PC-3 (cell line): ENCODE results near the gene ELK3. TPM values are rescaled to one million over a fixed set of nuclear protein-coding genes. Genes with fewer than 3 reads are reported as not detected.

Experiments used
- ATAC-seq: fragments of 200-7000 bp; cut with Tn5 transposase; 2 replicates; pipeline ENCODE4 v1.9.1; 2020; ENCODE audit warnings: mild to moderate bottlenecking, moderate library complexity
- BruUV-seq: library from RNA; stranded (reverse); fragments of 400-500 nt; replicated peaks from 2 replicates; lab custom pipeline; 2021; lab: Mats Ljungman, UMichigan
- CTCF ChIA-PET: fragments of 300-600 bp; sonication (Branson Sonifier 250); formaldehyde crosslinking; loops from one replicate; lab custom pipeline; 2022; ENCODE audit warnings: antibody characterized with exemption; lab: Charles Lee
- POLR2A ChIA-PET: fragments of 300-600 bp; sonication (Branson Sonifier 250); formaldehyde crosslinking; loops from one replicate; lab custom pipeline; 2022; ENCODE audit warnings: antibody characterized with exemption; ENCODE audit not compliant: unreplicated experiment; lab: Charles Lee
- DNase-seq: peaks from one replicate; pipeline ENCODE4 v3.0.0-alpha.2; 2015
- H2AFZ ChIP-seq: fragments of 300-600 bp; sonication (generic); 2 replicates; pipeline ENCODE4 v1.6.0; 2016; ENCODE audit warnings: antibody characterized with exemption, low read length
- H3F3A ChIP-seq: fragments of 300-600 bp; sonication (generic); one replicate; pipeline ENCODE4 v1.6.0; 2017; ENCODE audit warnings: antibody characterized with exemption, low read length, control low read depth, mild to moderate bottlenecking; ENCODE audit not compliant: unreplicated experiment
- H3K27ac ChIP-seq: fragments of 300-600 bp; sonication (generic); 2 replicates; pipeline ENCODE4 v1.5.1; 2016; ENCODE audit warnings: mild to moderate bottlenecking, low read length
- H3K27me3 ChIP-seq: fragments of 300-600 bp; sonication (generic); 2 replicates; pipeline ENCODE4 v1.6.1; 2016; ENCODE audit warnings: low read length, mixed read lengths
- H3K36me3 ChIP-seq: fragments of 300-600 bp; sonication (generic); 2 replicates; pipeline ENCODE4 v1.6.1; 2016; ENCODE audit warnings: low read depth, mixed run types, low read length, mixed read lengths
- H3K4me1 ChIP-seq: fragments of 300-600 bp; sonication (generic); 2 replicates; pipeline ENCODE4 v1.5.1; 2016; ENCODE audit warnings: low read length; ENCODE audit not compliant: insufficient read depth
- H3K4me2 ChIP-seq: fragments of 300-600 bp; sonication (generic); 2 replicates; pipeline ENCODE4 v1.6.0; 2016; ENCODE audit warnings: low read length
- H3K4me3 ChIP-seq: fragments of 300-600 bp; sonication (generic); 2 replicates; pipeline ENCODE4 v1.5.1; 2016; ENCODE audit warnings: mild to moderate bottlenecking, low read length, mixed read lengths
- H3K79me2 ChIP-seq: fragments of 300-600 bp; sonication (generic); 2 replicates; pipeline ENCODE4 v1.6.1; 2017; ENCODE audit warnings: low read length, mixed read lengths
- H3K9ac ChIP-seq: fragments of 300-600 bp; sonication (generic); 2 replicates; pipeline ENCODE4 v1.6.0; 2016; ENCODE audit warnings: mild to moderate bottlenecking, low read length
- H3K9me2 ChIP-seq: fragments of 300-600 bp; sonication (generic); replicated peaks from 2 replicates; pipeline ENCODE4 v1.6.1; 2016; ENCODE audit warnings: mixed run types, low read length, mixed read lengths
- H3K9me3 ChIP-seq: fragments of 300-600 bp; sonication (generic); 2 replicates; pipeline ENCODE4 v1.6.1; 2016; ENCODE audit warnings: low read length, mixed read lengths
- H4K20me1 ChIP-seq: fragments of 300-600 bp; sonication (generic); 2 replicates; pipeline ENCODE4 v1.6.1; 2016; ENCODE audit warnings: low read length, mixed read lengths
- CTCF ChIP-seq: fragments of 300-600 bp; sonication (generic); conservative IDR thresholded peaks from 2 replicates; pipeline ENCODE4 v1.5.1; 2017; ENCODE audit warnings: antibody characterized with exemption, low read depth, mild to moderate bottlenecking, low read length
- EZH2 ChIP-seq: fragments of 300-600 bp; sonication (generic); IDR thresholded peaks from one replicate; pipeline ENCODE4 v1.6.1; 2017; ENCODE audit warnings: antibody characterized with exemption, mild to moderate bottlenecking, low read length; ENCODE audit not compliant: unreplicated experiment
- EZH2phosphoT487 ChIP-seq: fragments of 300-600 bp; sonication (generic); IDR thresholded peaks from 2 replicates; pipeline ENCODE4 v1.6.1; 2018; ENCODE audit warnings: mild to moderate bottlenecking, antibody characterized with exemption, low read length, borderline replicate concordance
- intact Hi-C: fragments of 100-400 bp; cut with micrococcal nuclease; formaldehyde crosslinking; loops from 2 replicates; pipeline ENCODE4 v1.9.0; 2023
- total RNA-seq: library from RNA; depleted of rRNA; stranded (reverse); fragments of >200 nt; gene quantifications from 2 replicates; pipeline ENCODE4 v1.2.3, GENCODE V29; 2014

Gene ELK3
- total RNA-seq, 1 experiment from 2014 or later, result 16.2 TPM

- Histone ChIP-seq H3K4me3 (no peak overlapping the region), H3K9ac (no peak overlapping the region), H3K4me1 (peaks cover 9% of the 10 kb centered on the region), H3K79me2 (no peaks in the 10 kb centered on the region), H2AFZ (no peak overlapping the region), H3F3A (no peaks in the 10 kb centered on the region), H3K9me3 (no peaks in the 10 kb centered on the region), H3K36me3 (peaks cover 14% of the 10 kb centered on the region; the same call in 1 of the 2 replicates), H3K4me2 (0 out of 2 replicates have a peak overlapping the region, but pooled peaks have one; percentile 21), H3K27ac (no peak overlapping the region), H3K27me3 (no peaks in the 10 kb centered on the region), H4K20me1 (no peaks in the 10 kb centered on the region), H3K9me2 (no peaks in the 10 kb centered on the region)
- ATAC-seq (no peak), DNase-seq (no peak)
- no peak for TF ChIP-seq CTCF
- TF ChIP-seq EZH2, result no peak
- no peak for TF ChIP-seq EZH2phosphoT487
- BruUV-seq, result no TSS peak
- intact Hi-C loops, result loop anchor here (10.0 kb wide), 1 partner anchor 212 kb away; no protein-coding TSS in a partner anchor
- ChIA-PET CTCF (interaction anchor here (0.5 kb wide), 1 partner anchor 247 kb away, joined by 3 read pairs; no protein-coding TSS in a partner anchor), POLR2A (interaction anchor here (0.7 kb wide), 1 partner anchor 84 kb away, joined by 3 read pairs; no protein-coding TSS in a partner anchor)
Measured at GRCh38 chr12:96302687-96303310, 108.6 kb downstream of the ELK3 start.

- Histone ChIP-seq H3K9me2 (no peaks in the 10 kb centered on the region), H3K36me3 (peaks cover 12% of the 10 kb centered on the region; the same call in 1 of the 2 replicates), H3K4me1 (peaks cover 9% of the 10 kb centered on the region), H3F3A (no peaks in the 10 kb centered on the region), H3K9me3 (no peaks in the 10 kb centered on the region), H4K20me1 (no peaks in the 10 kb centered on the region), H3K4me2 (no peak overlapping the region), H3K9ac (no peak overlapping the region), H3K79me2 (no peaks in the 10 kb centered on the region), H3K4me3 (no peak overlapping the region), H3K27me3 (no peaks in the 10 kb centered on the region), H2AFZ (no peak overlapping the region), H3K27ac (no peak overlapping the region)
- TF ChIP-seq EZH2 (no peak), EZH2phosphoT487 (no peak), CTCF (no peak)
- CTCF ChIA-PET, result no interaction called here
- POLR2A ChIA-PET, result no interaction called here
- ATAC-seq (no peak), DNase-seq (no peak)
- no TSS peak for BruUV-seq
- intact Hi-C loops, result loop anchor here (10.0 kb wide), 1 partner anchor 211 kb away; no protein-coding TSS in a partner anchor
Measured at GRCh38 chr12:96303653-96304052, 109.5 kb downstream of the ELK3 start.

DNA sequence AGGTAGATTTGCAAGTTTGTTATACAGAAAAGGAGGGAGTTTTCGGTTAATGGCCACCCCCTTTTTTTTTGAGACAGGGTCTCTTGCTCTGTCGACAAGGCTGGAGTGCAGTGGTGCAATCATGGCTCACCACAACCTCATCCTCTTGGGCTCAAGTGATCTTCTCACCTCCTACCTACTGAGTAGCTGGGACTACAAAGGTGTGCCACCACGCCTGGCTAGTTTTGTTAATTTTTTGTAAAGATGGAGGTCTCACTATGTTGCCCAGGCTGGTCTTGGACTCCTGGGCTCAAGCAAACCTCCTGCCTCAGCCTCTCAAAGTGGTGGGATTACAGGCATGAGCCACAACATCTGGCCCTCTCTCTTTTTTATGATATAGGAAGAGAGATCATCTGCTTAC, 111.5 kb downstream of the ELK3 start:
- ATAC-seq, result no peak
- Histone ChIP-seq H4K20me1 (no peaks in the 10 kb centered on the region), H2AFZ (no peak overlapping the region), H3K27me3 (no peaks in the 10 kb centered on the region), H3F3A (no peaks in the 10 kb centered on the region), H3K9me2 (no peaks in the 10 kb centered on the region), H3K9ac (no peak overlapping the region), H3K9me3 (no peaks in the 10 kb centered on the region), H3K4me3 (no peak overlapping the region), H3K79me2 (no peaks in the 10 kb centered on the region), H3K36me3 (peaks cover 4% of the 10 kb centered on the region; the same call in 1 of the 2 replicates), H3K4me2 (no peak overlapping the region), H3K27ac (no peak overlapping the region), H3K4me1 (peaks cover 4% of the 10 kb centered on the region; the same call in 1 of the 2 replicates)
- no peak for TF ChIP-seq EZH2
- no peak for TF ChIP-seq EZH2phosphoT487
- no peak for TF ChIP-seq CTCF
- DNase-seq, result no peak
- no TSS peak for BruUV-seq
- POLR2A ChIA-PET, result no interaction called here
- CTCF ChIA-PET, result no interaction called here
- intact Hi-C loops, result loop anchor here (10.0 kb wide), 1 partner anchor 209 kb away; no protein-coding TSS in a partner anchor
